Adipocyte (in vitro differentiated cells): ENCODE results near the gene ZNF213.

ENCODE experiments used
- DNase-seq: peaks from one replicate; pipeline ENCODE4 v3.0.0-alpha.2; 2015; ENCODE audit warnings: low read depth
- H3K27me3 ChIP-seq: replicated peaks from 2 replicates; pipeline ENCODE4 v1.7.0; 2013; ENCODE audit warnings: mild to moderate bottlenecking, low read length, moderate library complexity; ENCODE audit not compliant: control insufficient read depth, insufficient read depth
- H3K36me3 ChIP-seq: 2 replicates; pipeline ENCODE4 v1.7.0; 2013; ENCODE audit warnings: low read length, mild to moderate bottlenecking, moderate library complexity; ENCODE audit not compliant: control insufficient read depth, insufficient read depth, severe bottlenecking
- H3K4me1 ChIP-seq: 2 replicates; pipeline ENCODE4 v1.7.0; 2013; ENCODE audit warnings: mild to moderate bottlenecking, low read length, moderate library complexity; ENCODE audit not compliant: control insufficient read depth, insufficient read depth
- H3K4me3 ChIP-seq: 2 replicates; pipeline ENCODE4 v1.7.0; 2013; ENCODE audit warnings: mild to moderate bottlenecking, low read length, moderate library complexity
- H3K9ac ChIP-seq: 2 replicates; pipeline ENCODE4 v1.7.0; 2013; ENCODE audit warnings: mild to moderate bottlenecking, low read length, moderate library complexity
- H3K9me3 ChIP-seq: 2 replicates; pipeline ENCODE4 v1.7.0; 2013; ENCODE audit warnings: mild to moderate bottlenecking, low read length, moderate library complexity; ENCODE audit not compliant: control insufficient read depth

The ZNF213 gene

DNA sequence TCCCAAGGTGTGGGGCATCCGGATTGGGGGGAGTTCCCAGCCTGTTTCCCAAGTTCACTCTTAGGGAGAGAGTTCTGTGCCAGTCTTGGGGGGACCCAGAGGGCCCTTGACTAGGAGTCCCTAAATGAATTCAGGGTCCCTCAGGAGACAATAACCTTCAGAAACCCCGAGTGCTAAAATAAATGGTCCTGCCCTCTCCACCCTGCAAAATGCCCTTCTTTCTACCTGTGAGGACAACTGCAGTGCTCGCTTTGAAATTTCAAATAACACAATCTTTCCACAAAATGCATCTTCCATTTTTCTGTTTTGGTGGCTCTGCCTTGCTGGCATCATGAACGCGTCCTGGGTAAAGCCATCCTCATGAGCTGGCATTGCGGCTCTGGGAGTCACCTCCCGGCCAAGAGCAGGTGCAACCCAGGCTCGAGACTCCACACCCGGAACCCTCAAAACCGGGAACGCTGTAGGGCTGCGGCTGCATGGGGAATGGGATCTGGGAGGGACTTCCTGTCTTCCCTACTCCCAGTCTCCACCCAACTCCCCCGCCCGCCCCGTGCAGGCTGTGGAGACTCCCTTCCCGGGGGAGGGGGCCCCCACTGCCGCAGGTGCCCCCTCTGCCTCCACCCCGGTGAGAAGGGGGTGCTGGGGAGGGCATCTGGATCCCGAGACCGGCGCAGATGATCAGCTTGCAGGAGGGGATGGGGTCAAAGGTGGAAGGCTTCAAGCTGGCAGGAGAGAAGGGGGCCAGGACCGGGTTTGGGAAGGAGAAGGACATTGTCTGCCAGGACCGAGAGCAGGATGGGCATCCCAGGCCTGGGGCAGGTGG, 22.6 kb upstream of the ZNF213 start, which contains the start of gene ZNF205:
ZNF205 (plus strand) TSS at position 529 of the 823 bp plus-strand sequence. CDS start 845 bp downstream, outside the sequence.
- DNase-seq, result peak; percentile 85
- Histone ChIP-seq H3K36me3 (peaks cover 8% of the 10 kb centered on the region), H3K9ac (peak within 1 kb of the TSS; percentile 85), H3K4me1 (peaks cover 19% of the 10 kb centered on the region), H3K4me3 (peak within 1 kb of the TSS; percentile 87), H3K27me3 (no peaks in the 10 kb centered on the region), H3K9me3 (no peaks in the 10 kb centered on the region)

DNA sequence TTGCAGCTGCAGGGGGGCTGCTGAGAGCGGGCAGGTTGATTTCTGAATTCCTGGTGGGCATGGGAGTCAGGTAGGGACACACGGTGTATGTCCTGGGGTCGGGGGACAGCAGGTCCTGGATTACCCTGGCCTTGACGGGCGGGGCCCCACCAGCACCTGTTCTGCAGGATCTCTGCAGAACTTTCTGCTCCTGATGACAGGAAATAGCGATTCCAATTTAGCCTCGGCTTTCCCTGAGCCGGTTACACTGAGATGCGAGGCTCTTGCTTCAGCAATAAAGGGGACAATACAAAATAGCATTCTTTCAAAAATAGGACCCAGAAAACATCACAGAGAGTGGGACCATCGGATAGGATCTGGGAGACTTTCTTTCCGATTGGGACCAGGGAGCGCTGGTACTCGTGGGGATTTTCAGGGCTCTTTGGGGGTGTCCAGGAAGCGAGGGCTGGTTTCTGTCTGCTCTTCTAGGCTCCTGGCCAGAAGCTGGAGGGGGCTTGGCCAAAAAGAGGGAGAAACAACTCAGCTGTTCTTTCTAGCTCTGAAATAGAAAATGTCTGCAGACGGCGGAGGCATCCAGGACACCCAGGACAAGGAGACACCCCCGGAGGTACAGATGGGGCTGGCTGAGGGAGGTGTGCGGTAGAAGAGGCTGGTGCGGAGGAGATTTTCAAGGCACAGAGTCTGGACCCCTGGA, 21.8 kb upstream of the ZNF213 start:
- peak; percentile 38 for DNase-seq
- no peaks in the 10 kb centered on the region for H3K27me3 ChIP-seq
- H3K9me3 ChIP-seq, result no peaks in the 10 kb centered on the region
- peaks cover 19% of the 10 kb centered on the region for H3K4me1 ChIP-seq
- peaks cover 8% of the 10 kb centered on the region for H3K36me3 ChIP-seq
- peak overlapping the region; percentile 87 for H3K4me3 ChIP-seq
- peak overlapping the region; percentile 85 for H3K9ac ChIP-seq

DNA sequence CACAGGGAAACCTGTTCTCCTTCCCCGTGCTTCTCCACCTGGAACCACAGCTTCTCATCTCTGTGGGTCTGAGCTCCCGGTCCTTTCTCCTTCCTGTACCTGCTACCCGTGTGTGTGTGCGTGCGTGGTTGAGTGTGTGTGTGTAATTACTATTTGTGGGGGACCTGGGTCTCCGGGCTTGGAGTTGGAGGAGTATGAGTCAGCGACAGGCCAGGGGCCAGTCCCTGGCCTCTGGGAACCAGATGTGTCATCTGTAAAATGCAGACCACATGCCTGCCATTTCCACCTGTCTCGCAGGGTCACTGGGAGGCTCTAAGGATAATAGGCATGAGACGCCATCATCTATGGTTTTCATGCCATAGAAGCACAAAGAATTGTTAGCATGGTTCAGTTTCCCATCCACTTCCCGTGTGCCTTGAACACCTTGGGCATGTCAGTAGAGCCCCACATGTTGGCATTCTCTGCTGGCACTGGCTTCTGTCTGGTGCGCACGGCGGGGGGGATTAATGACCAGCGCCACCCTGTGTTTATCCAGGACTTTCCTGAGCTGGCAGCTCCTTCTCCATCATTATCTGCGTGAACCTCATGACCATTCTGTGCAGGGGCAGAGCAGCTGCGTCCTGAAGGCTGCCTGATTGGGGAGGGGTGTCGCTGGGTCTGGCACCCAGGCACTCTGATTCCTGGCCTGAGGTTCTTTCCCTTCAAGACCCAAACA, 20.9 kb upstream of the ZNF213 start:
- peak overlapping the region; percentile 85 for H3K9ac ChIP-seq
- H3K27me3 ChIP-seq, result no peaks in the 10 kb centered on the region
- H3K4me1 ChIP-seq, result peaks cover 19% of the 10 kb centered on the region
- no peak for DNase-seq
- H3K4me3 ChIP-seq, result peak overlapping the region; percentile 87
- H3K9me3 ChIP-seq, result no peaks in the 10 kb centered on the region
- H3K36me3 ChIP-seq, result peaks cover 15% of the 10 kb centered on the region

DNA sequence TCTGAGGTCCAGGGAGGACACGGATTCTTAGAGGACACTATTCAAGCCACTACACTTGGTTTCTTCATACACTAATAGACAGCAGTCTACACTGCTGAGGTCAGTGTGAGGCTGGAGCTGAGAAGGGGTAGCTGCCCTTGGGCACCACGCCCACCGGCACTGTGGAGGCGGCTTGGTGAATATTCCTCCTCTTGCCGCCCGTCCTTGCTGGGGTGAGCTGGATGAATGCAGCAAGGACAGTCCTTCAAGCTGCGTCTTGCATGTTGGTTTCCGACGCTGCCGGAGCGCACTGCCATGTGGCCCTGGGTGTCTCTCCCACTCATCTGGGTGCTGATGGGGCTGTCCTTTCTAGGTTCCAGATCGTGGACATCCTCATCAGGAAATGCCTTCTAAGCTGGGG, 19.8 kb upstream of the ZNF213 start:
- no peaks in the 10 kb centered on the region for H3K27me3 ChIP-seq
- no peak for DNase-seq
- H3K9ac ChIP-seq, result no peak overlapping the region
- H3K4me1 ChIP-seq, result peaks cover 19% of the 10 kb centered on the region
- H3K9me3 ChIP-seq, result no peaks in the 10 kb centered on the region
- no peak overlapping the region for H3K4me3 ChIP-seq
- H3K36me3 ChIP-seq, result peaks cover 24% of the 10 kb centered on the region

DNA sequence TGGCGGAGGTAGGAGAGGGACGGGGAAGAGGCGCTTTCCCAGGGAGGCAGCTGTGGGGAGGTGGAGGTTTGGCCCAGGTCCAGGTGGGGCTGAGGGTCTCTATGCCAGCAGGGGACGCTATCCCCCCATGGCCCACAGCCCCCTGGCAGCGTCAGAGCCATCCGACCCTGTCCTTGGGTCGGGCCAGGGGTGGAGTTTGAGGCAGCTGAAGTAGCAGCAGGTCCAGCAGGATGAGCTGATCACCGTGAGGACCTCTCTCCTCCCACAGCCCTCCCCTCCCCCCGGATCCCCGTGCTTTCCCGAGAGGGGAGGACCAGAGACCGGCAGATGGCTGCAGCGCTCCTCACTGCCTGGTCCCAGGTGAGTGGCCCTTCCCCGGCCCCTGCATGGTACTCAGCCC, 19.3 kb upstream of the ZNF213 start:
- no peaks in the 10 kb centered on the region for H3K27me3 ChIP-seq
- H3K4me3 ChIP-seq, result no peak overlapping the region
- H3K4me1 ChIP-seq, result peaks cover 19% of the 10 kb centered on the region
- H3K36me3 ChIP-seq, result peaks cover 26% of the 10 kb centered on the region
- DNase-seq, result no peak
- H3K9ac ChIP-seq, result no peak overlapping the region
- no peaks in the 10 kb centered on the region for H3K9me3 ChIP-seq

DNA sequence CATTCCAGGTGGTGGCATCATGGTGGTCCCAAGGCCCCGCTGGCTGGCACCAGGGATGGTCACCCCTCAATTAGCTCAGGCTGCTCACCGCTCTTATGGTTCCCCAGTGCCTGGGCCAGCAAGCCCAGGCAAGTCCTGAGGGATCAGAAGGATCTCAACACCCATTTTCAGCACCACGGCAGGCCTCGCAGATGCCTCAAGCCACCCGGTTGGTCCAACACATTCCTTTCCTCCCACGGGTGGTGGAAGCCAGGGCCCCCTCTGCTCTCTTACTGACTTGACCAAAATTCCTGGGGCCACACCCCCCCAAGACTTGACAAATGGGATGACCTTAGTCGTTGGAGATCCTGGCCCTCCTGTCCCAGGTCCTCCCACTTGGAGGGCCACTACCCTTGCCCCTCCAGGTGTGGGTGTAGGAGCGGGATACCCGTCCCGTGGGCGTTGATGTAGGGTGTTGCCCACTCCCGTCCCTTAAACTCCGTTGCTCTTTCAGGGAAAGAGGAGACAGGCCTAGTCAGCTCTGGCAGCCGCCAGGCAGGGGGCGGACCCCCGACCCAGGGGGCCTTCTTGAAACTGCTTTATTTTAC, 16.5 kb upstream of the ZNF213 start:
- Histone ChIP-seq H3K9ac (no peak overlapping the region), H3K4me1 (peaks cover 9% of the 10 kb centered on the region), H3K36me3 (peaks cover 30% of the 10 kb centered on the region), H3K4me3 (no peak overlapping the region), H3K27me3 (no peaks in the 10 kb centered on the region), H3K9me3 (no peaks in the 10 kb centered on the region)
- no peak for DNase-seq

DNA sequence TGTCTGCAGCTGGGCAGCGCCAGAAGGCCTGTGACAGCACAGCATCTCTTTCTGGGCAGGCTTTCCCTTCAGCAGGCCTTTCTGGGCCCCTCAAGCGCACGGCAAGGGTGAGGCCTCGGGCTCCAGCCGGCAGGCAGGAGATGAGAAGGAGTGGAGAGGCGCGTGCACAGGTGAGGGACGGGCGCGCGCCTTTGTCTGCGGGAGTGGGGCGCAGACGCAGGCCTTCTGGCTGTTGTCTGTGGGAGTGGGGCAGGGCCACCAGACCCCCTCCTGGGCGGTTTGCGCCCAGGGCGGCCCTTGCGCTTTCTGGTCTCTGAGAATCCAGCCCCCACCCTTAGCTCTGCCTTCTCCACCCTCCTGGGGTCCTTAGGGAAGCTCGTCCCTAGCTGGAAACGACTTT, 16.0 kb upstream of the ZNF213 start:
- H3K36me3 ChIP-seq, result peaks cover 30% of the 10 kb centered on the region
- no peak overlapping the region for H3K4me3 ChIP-seq
- H3K27me3 ChIP-seq, result no peaks in the 10 kb centered on the region
- H3K9ac ChIP-seq, result no peak overlapping the region
- H3K4me1 ChIP-seq, result peaks cover 8% of the 10 kb centered on the region
- no peaks in the 10 kb centered on the region for H3K9me3 ChIP-seq
- DNase-seq, result no peak

DNA sequence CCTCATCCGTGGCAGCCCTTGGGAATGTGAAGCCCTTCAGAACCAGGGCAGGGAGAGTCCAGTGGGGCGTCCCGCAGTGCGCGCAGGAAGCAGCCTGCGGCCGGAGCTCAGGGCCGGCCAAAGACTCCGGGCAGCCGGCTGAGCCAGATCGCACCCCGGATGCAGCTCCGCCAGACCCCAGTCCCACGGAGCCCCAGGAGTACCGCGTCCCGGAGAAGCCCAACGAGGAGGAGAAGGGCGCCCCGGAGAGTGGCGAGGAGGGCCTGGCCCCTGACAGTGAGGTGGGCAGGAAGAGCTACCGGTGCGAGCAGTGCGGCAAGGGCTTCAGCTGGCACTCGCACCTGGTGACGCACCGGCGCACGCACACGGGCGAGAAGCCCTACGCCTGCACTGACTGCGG, 15.5 kb upstream of the ZNF213 start:
- no peak overlapping the region for H3K9ac ChIP-seq

DNA sequence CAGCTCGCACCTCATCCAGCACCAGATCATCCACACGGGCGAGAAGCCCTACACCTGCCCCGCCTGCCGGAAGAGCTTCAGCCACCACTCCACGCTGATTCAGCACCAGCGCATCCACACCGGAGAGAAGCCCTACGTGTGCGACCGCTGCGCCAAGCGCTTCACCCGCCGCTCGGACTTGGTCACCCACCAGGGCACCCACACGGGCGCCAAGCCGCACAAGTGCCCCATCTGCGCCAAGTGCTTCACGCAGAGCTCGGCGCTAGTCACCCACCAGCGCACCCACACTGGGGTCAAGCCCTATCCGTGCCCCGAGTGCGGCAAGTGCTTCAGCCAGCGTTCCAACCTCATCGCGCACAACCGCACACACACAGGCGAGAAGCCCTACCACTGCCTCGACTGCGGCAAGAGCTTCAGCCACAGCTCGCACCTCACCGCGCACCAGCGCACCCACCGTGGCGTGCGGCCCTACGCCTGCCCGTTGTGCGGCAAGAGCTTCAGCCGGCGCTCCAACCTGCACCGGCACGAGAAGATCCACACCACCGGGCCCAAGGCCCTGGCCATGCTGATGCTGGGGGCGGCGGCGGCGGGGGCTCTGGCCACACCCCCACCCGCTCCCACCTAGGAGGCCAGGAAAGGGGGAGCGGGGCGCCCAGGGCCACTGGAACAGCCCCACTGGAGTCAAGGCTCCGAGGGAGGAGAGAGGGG, 15.0 kb upstream of the ZNF213 start:
- Histone ChIP-seq H3K4me1 (peaks cover 5% of the 10 kb centered on the region), H3K36me3 (peaks cover 30% of the 10 kb centered on the region), H3K4me3 (no peak overlapping the region), H3K9me3 (no peaks in the 10 kb centered on the region), H3K9ac (no peak overlapping the region), H3K27me3 (no peaks in the 10 kb centered on the region)
- no peak for DNase-seq

More for the DNA sequence above, 15.5 kb upstream of the ZNF213 start:
- Histone ChIP-seq H3K4me1 (peaks cover 5% of the 10 kb centered on the region), H3K36me3 (peaks cover 30% of the 10 kb centered on the region), H3K27me3 (no peaks in the 10 kb centered on the region), H3K9me3 (no peaks in the 10 kb centered on the region), H3K4me3 (no peak overlapping the region)
- no peak for DNase-seq

DNA sequence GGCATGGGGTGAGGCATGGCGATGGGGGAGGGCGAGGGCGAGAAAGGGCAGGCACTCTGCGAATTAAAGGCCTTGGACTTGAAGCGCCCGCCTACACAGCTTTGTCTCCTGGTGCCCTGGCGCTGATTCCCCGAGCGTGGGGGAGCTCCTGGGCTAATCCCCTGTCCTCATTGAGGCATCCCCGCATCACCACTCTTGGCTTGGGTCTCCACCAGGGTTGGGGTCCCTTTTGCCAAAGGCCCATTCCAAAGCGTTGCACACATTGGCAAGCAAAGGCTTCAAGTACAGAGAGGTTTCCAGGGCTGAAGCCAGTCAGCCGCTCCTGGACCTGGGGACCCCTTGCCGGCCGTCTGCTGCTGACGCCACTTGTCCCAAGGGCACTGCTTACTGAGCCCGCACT, 14.4 kb upstream of the ZNF213 start:
- no peaks in the 10 kb centered on the region for H3K9me3 ChIP-seq
- no peak overlapping the region for H3K4me3 ChIP-seq
- no peaks in the 10 kb centered on the region for H3K27me3 ChIP-seq
- no peak overlapping the region for H3K9ac ChIP-seq
- DNase-seq, result no peak
- peaks cover 30% of the 10 kb centered on the region for H3K36me3 ChIP-seq
- H3K4me1 ChIP-seq, result peaks cover 5% of the 10 kb centered on the region
